H4 (cell line): ENCODE measurements around the gene MZB1. TPM values are rescaled to one million over a fixed set of nuclear protein-coding genes. Genes with fewer than 3 reads are reported as not detected.
"Not testable (repeated sequence)": the region's sequence is repeated elsewhere in the genome, so short reads cannot be mapped to it uniquely, and the experiment has no call there.

Experiments used
- DNase-seq: peaks from one replicate; pipeline ENCODE4 v3.0.0-alpha.2; 2015; ENCODE audit warnings: low spot score
- total RNA-seq: library from RNA; depleted of rRNA; stranded (reverse); fragments of >200 nt; shearing (Covaris generic); gene quantifications from 2 replicates; pipeline ENCODE4 v1.2.3, GENCODE V29; 2014

The MZB1 gene
- total RNA-seq, 1 experiment from 2014 or later, result not detected

DNA sequence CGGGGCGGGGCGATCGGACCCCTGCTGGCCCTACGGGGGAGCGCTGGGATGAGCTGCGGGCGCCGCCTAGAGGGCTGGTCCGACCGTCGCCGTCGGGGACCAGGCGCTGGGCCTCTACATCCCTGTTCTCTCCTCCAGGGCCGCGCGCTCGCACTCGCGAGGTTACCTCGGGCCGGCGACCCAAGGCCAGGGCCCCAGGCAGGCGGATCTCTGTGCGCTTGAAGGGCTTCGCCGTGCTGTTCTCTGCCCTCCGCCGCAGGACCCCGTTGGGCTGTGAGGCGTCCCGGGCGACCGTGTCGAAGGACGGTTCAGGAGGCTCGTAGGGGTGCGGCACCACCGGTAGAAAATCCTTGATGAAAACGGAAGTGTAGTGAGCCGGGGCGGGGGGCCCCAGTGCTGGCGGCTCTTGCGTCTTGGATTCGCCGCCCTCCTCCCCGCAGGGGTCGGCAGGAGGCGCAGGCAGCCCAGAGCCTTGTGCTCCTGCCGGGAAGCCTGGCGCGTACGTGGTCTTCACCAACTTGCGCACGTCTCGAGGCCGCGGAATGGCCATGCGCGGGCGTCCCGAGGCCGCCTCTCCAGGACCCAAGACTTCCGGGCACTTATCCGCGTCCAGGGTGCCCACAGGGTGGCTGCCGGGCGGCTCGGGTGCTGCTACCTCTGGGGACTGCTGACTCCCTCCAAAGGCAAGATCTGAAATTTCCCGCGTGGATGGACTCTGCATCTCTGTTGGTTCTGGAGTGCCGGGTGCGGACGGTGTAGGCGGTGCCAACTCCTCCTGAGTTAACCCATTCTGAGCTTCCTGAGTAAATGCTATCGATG lies 3.2 kb upstream of the MZB1 start:
- no peak for DNase-seq

- DNase-seq, result no peak
Observed at GRCh38 chr5:139392324-139392677, 2.6 kb upstream of the MZB1 start.

GRCh38 chr5:139391570-139392323 lies 2.0 kb upstream of the MZB1 start:
- no peak for DNase-seq

DNA sequence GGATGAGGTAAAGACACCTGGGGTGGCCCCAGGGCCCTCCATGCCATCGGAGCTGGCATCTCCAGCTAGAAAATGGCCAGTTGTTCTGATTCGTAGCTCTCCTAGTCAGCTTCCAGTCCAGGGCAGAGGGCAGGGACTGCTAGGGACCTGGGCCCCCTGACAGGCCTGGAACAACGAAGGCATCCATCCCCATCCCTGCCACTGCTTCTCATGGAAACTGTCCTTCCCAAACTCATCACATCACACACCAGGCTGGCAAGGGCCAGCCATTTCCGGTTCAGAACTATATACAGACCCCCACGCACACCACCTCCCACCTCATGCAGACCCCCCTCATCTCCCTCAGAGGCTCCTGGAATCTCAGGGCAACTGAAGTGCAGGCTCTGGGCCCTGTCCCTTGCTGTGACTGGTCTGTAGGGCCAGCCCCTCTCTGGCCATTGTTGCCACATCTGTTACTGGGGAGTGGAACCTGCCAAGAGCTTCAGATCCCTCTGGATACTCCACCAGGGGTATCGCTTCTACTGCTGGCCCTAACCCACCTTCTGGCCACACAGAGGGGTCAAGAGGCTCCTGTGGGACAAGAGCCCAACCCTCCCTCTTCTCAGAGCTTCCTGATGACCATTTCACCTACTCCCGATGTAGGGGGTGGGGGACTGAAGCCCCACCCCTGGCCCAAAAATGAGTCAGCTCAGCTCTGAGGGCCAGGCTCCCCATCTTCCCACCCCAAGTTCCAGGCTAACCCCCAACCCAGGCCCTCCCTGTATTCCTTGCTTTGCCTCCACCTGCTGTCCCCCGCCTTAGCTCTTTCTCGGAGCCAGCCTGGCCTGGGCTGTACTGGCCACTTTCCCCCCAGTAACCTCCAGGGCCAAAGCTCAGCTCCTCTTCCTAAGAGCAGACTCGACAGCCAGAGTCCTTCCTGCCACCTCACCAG lies 1.2 kb upstream of the MZB1 start:
- DNase-seq, result no peak

- no peak for DNase-seq
Observed at GRCh38 chr5:139388198-139388821, 1.4 kb downstream of the MZB1 start.

DNA sequence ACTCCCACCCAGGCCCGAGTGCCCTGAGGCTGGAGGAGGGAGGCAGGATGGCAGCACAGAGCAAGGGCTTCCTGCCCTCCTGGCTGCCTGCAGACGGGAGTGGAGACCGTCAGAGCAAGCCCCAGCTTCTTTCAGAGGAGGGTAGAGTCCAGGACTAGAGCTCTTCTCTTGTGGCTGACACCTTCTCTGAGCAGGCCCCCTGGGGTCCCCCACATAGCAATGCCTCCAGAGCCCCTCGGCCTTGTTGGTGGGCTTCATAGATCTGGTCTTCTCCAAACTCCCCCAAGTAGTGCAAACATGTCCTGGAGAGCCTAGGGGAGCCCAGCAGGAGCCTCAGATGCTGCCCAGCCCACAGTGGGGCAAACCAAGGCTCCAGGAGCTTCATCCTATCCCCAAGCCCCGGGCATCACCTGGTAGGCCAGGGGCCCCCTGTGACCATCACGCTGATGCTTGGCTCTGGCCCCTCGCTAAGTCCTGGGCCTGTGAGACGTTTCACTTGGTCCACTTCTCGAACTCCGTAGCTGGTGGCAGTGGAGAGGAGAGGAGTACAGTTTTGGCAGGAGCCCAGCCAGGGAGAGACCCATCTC lies 2.0 kb downstream of the MZB1 start:
- no peak for DNase-seq

DNA sequence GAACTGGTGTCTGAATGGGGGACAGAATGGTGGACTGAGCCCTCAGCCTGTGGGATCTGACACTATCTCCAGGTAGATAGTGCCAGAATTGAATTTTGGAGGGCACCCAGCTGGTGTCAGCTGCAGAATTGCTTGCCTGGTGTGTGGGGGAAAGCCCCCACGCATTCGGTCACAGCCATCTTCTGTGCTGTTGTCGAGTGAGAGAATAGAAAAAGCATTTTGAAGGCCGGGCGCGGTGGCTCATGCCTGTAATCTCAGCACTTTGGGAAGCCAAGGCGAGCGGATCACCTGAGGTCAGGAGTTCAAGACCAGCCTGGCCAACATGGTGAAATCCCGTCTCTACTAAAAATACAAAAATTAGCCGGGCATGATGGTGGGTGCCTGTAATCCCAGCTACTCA lies 2.8 kb downstream of the MZB1 start:
- DNase-seq, result not testable (repeated sequence)

- DNase-seq, result no peak
Observed at GRCh38 chr5:139386050-139386438, 3.7 kb downstream of the MZB1 start.

DNA sequence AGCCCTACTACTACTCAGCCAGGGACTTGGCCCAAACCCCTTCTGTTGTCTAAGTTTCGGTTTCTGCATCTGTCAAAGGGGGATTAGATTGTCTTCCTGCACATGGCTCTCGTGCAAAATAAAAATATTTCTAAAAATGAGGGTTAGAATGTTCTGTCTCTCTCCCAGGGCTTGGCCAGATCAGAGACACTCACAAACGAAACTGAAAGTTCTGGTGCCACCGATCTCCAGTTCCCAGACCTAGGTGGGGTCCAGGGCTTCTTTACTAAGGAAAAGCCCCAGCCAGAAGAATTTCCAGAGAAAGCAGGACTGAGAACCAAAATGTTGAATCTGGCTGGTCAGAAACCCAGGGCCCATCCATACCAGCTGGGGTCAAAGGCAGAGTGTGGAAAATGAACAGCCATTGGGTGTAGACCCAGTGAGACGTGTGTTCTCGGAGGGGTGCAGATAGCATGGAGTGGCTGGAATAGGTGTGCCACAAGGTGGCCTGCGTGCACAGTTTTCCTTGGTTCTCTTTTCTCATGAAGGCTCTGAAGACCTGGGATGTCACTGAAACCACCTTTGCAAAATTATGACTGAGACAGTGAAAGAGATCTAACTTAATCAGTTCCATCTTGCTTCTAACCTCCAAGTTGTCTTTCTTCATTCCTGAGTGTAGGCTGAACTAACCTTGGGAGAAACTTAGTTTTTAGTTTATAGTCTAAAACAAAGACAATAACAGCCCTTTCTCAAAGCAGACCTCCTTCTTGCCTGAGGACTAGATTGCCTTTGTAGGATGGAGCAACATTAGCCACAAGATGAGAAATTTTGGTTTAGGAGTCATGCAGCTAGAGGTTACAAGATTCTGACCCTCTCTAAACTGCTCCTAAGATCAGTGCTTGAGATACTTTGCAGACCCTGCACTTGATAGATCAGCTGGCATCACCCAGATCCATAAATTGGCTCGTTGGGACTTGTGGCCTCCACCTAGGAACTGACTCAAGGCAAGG lies 4.4 kb downstream of the MZB1 start:
- DNase-seq, result no peak

DNA sequence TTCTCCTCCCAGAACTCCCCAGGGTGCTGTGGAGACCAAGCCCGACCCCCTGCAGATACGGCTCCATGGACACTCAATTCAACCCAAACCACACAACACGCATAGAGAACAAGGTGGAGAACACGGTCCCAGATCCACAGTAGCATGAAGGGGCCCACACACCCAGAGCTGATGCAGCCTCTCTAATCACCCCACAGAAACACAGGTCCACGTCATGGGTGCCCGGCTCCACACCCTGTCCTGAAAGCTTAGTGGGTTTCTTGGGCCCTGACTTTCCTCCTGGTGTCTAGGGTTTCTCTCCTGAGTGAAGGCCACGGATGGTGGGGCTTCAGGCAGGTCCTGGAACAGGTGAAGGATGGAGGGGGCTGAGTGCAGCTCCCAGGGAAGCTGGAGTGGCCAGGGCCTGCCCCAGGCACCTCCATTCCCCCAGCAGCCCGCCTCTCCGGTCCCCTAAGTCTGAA lies 5.1 kb downstream of the MZB1 start:
- DNase-seq, result no peak

DNA sequence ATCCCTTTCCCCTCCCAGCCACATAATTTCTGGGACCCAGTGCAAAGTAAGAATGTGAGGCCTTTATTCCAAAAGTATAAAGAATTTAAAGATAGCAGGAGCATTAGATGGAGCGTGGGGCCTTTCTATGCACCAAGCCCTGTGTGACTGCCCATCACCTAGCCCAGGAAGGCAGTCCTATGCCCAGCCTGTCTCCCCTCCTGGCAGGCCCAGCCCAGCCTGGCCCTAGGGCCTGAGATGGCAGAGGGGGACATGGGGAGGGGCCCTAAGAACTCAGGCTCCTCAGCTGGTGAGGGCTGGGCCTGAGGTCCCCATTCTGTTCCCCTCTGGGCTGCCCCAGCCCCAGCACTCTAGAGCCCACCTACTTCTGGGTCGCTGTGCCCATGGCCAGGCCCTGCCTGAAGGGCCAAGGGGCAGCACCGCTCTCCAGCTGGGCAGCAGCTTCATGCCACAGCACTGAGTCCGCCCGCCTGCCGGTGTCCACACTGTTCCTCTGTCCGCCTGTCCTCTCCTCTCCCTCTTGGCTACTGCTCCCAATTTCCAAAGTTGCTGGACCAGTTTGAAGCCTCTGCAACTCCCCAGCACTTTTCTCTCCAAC lies 5.6 kb downstream of the MZB1 start:
- no peak for DNase-seq

DNA sequence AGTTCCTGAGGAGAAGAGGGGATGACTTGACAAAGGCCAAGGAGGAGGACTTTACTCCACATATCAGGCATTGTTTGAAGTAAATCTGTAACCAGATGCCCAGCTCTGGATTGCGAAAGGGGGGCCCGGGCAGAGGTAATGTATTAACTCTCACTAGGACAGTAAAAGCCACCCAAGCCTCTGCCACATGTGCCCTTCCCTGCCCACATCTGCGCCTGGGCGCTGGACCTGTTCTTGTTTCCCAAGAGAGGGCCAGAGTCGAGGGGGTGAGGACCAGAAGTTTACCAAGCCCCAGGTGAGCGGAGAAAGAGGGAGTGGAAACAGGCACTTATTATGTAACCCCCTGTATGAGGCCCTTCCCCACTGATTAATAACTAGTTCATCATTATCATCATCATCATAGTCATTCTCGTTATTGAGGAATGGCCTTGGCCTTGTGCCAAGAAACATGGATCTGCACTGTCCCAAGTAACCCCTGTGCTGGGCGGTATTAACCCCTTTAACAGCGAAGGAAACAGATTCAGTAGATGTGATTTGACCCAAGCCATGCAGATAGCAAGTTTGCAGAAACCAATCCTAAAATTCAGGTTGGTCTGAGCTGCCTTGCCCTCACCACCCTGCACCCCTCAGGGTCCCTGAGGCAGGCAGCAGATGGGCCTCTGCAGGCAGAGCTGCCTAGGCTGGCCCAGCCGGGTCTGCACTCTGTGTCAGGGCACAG lies 6.3 kb downstream of the MZB1 start, which contains the start of gene SLC23A1:
TSS of gene SLC23A1 (minus strand) at position 23 of the 718 bp plus-strand sequence. CDS start 44 bp downstream, outside the sequence.
- no peak for DNase-seq

GRCh38 chr5:139382807-139383206 lies 6.9 kb downstream of the MZB1 start:
- no peak for DNase-seq

DNA sequence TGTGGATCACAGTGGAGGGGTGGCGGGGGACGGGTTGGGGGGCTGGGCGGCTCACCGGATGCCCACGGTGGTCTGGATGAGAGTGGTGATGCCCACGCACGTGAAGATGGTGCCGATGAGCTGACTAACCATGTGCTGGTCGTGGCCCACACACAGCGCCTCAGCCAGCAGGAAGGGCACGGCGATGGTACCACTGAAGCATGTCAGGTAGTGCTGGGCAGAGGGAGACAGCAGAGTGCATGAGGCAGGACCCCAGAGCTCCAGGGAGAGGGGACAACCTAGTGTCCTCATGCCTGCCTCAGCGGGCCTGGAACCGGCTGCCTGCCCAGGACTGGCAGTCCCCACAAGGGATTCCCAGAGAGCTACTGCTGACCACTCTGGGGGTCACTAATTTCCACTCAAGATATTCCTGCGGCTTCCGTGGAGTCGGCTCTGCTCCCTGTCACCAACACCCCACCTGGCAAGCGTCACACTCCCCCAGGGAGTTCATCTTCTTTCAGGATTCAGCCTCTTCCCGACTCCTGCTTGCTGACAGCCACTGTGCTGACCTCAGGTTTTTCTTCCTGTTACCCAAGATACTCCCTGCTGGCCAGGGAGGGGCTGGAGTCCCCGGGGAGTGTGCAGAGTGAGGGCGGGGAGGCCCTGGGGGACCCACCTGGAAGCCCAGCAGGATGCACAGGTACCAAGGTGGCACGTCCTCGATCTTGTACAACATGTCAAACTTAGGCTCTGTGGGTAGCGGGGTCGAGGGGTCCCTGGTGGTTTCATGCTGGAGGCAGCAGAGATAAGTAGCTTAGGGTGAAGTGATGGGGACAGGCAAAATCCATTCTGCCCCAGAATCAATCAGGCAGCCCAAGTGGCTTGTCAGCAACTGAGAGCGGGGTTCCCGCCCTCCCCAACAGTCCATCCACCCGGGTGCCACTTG lies 7.6 kb downstream of the MZB1 start:
- DNase-seq, result no peak

DNA sequence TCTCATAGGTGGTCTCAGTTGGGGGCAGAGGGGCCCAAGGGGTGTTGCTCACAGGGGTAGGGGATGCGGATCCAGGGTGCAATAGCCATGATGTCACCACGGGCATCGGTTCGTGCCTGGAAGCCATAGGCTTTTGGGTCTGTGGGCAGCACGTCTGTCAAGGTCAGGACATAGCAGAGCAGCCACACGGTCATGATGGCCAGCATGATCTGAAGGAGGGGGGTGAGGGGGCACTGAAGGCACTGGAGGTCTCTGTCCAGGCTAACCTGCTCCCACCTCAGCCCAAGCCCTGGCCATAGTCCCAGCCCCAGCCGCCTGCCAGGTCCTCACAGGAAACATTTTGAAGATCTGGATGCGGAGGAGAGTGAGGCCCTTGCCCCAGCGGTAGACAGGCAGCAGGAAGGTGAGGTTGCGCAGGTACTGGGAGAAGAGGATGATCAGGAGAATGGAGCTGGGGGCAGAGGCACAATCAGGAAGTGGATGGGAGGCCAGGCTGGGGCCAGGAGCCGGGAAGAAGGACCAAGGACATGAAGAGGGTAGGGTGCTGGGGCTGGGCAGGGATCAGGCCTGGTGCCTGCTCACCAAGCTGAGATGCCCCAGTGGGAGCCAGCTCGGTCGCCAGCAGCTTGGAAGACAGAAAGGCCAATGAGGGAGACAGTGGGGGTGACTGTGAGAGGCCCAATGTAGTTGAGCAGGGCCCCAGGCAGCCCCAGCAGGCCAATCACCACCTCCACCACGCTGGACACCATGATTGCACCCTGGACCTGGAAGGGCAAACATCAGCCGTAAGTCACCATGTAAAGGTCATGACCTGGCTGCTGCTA lies 9.9 kb downstream of the MZB1 start:
- no peak for DNase-seq

DNA sequence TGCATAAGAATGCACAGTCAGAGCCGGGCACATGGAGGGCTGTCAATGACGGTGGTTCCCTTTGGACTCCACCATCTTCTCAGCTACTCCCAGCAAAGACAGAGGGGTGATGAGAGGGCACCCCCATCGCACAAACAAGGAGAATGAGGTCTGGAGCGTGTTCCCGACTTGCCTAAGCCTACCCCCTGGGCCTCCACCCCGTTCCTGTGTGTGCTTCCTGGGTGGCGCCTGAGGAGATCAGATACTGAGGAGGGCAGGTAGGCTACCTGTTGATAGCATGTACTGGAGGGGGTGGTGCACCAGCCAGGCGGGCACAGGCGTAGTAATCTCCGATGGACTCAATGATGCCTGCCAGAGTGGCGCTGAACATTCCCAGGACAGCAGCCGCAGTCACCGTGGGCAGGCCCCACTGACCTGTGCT lies 10.8 kb downstream of the MZB1 start:
- DNase-seq, result no peak
